Right lobe of liver (tissue), 4 donors: ENCODE data around the gene ASPG.

Experiments used
- CTCF ChIP-seq, 4 donors: fragments of 200-600 bp in 3 of 4; fragments of 450-650 bp in 1 of 4; IDR thresholded peaks; one replicate each; pipeline versions ENCODE4 v1.5.1 to v1.8.0; 2016 to 2022; ENCODE audit warnings: antibody characterized with exemption in 4 of 4, mild to moderate bottlenecking in 2 of 4
- POLR2A ChIP-seq: fragments of 450-650 bp; IDR thresholded peaks from one replicate; pipeline ENCODE4 v1.6.1; 2017; ENCODE audit warnings: antibody characterized with exemption, mild to moderate bottlenecking
- donor health status: DM: no; HTN: no; CAD: no.
- donor health status: DM: no; HTN: no; CAD: no.
- donor health status: DM: no; HTN: yes; CAD: no.

DNA sequence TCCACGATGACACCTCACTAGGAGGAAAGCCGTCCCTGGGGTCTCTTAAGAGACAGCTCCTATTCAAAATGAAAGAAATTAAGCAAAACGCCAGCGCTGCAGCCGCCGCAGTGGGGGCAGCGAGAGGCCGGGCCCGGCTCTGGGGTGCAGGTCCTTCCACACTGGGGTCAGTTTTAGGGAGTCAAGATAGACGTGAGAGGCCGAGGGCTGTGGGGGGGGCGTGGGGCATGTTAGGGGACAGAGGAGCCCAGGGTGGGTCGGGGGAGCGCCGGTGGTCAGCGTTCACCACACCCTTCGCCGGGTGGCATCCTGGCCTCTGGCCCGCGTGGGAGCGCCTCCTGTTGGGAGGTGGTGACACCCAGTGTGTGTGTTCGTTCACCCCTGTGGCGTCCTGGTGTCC, 78.5 kb downstream of the ASPG start:
- TF ChIP-seq CTCF (IDR thresholded peaks at IDR 0.05) (no peak), POLR2A (no peak)
